Esophagus squamous epithelium (tissue), 4 donors: Measurements from ENCODE around the gene OPN5.

ENCODE experiments used
- POLR2A ChIP-seq, 4 donors: fragments of 450-650 bp; IDR thresholded peaks; one replicate each; pipeline ENCODE4 v1.6.1; 2017; ENCODE audit warnings: antibody characterized with exemption in 4 of 4, mild to moderate bottlenecking in 4 of 4, moderate library complexity in 3 of 4
- TF ChIP-seq, protein P1 (sequence below), 6 experiments: fragments of 450-650 bp in 4 of 6; fragments of 200-600 bp in 2 of 6; sonication (generic) in 2 of 6; IDR thresholded peaks; one replicate each; pipeline ENCODE4 v1.5.1; 2016 to 2019; ENCODE audit warnings: antibody characterized with exemption in 6 of 6, mild to moderate bottlenecking in 4 of 6, moderate library complexity in 4 of 6

DNA sequence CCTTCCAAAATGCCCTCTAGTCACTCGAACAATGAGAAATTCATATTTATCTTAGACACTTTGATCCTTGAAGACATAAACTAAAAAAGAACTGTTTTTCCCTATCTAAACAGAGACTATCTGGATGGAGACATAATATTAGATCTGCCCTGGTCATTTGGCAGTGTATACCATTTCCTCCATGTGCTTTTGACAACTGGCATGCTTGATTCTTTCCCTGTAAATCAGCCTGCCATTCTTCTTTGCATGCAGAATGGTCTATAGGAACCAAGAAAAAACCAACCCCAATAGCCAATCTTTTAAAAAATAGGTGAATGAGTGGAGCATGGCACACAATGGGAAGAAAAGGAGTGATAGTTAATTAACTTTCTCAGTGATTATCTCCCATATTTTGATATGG is 93.8 kb downstream of the OPN5 start:
- TF ChIP-seq, protein P1, sequence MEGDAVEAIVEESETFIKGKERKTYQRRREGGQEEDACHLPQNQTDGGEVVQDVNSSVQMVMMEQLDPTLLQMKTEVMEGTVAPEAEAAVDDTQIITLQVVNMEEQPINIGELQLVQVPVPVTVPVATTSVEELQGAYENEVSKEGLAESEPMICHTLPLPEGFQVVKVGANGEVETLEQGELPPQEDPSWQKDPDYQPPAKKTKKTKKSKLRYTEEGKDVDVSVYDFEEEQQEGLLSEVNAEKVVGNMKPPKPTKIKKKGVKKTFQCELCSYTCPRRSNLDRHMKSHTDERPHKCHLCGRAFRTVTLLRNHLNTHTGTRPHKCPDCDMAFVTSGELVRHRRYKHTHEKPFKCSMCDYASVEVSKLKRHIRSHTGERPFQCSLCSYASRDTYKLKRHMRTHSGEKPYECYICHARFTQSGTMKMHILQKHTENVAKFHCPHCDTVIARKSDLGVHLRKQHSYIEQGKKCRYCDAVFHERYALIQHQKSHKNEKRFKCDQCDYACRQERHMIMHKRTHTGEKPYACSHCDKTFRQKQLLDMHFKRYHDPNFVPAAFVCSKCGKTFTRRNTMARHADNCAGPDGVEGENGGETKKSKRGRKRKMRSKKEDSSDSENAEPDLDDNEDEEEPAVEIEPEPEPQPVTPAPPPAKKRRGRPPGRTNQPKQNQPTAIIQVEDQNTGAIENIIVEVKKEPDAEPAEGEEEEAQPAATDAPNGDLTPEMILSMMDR (IDR thresholded peaks at IDR 0.05): no peak
- no peak for TF ChIP-seq POLR2A (IDR thresholded peaks at IDR 0.05)
